ENCODE measurements around the gene CACNA1G.

CACNA1G gene

GRCh38 chr17:50560185-50560824, at the start of gene CACNA1G:
Gene CACNA1G (plus strand): TSS chr17:50560715. CDS start chr17:50561460, 745 bp downstream.
- peak; percentile 68 to 85 for DNase-seq (ENCODE audit: low read depth in 2 of 2)

- peak; percentile 31 to 36 for DNase-seq (ENCODE audit: low read depth in 2 of 2)
These were observed 49.5 kb upstream of the CACNA1G start for GRCh38 chr17:50511058-50511457.

GRCh38 chr17:50513495-50513894, 47.0 kb upstream of the CACNA1G start:
- DNase-seq (ENCODE audit: low read depth in 2 of 2), result no peak

GRCh38 chr17:50514388-50514787, 46.1 kb upstream of the CACNA1G start:
- DNase-seq (ENCODE audit: low read depth in 2 of 2), result no peak

- no peak for DNase-seq (ENCODE audit: low read depth in 2 of 2)
These were observed 45.4 kb upstream of the CACNA1G start for GRCh38 chr17:50514936-50515702.

GRCh38 chr17:50517011-50517410, 43.5 kb upstream of the CACNA1G start:
- no peak for DNase-seq (ENCODE audit: low read depth in 2 of 2)

GRCh38 chr17:50517504-50518383, 42.8 kb upstream of the CACNA1G start:
- DNase-seq (ENCODE audit: low read depth in 2 of 2), result no peak

- no peak for DNase-seq (ENCODE audit: low read depth in 2 of 2)
These were observed 42.0 kb upstream of the CACNA1G start for GRCh38 chr17:50518384-50519023.

- no peak for DNase-seq (ENCODE audit: low read depth in 2 of 2)
These were observed 41.2 kb upstream of the CACNA1G start for GRCh38 chr17:50519141-50519834.

- DNase-seq (ENCODE audit: low read depth in 2 of 2), result no peak
These were observed 40.0 kb upstream of the CACNA1G start for GRCh38 chr17:50520483-50520882.

GRCh38 chr17:50521514-50521913, 39.0 kb upstream of the CACNA1G start:
- no peak for DNase-seq (ENCODE audit: low read depth in 2 of 2)

- DNase-seq (ENCODE audit: low read depth in 2 of 2), result no peak
These were observed 37.7 kb upstream of the CACNA1G start for GRCh38 chr17:50522766-50523165.

GRCh38 chr17:50523208-50523607, 37.3 kb upstream of the CACNA1G start:
- DNase-seq (ENCODE audit: low read depth in 2 of 2), result no peak

GRCh38 chr17:50524838-50525237, 35.7 kb upstream of the CACNA1G start:
- DNase-seq (ENCODE audit: low read depth in 2 of 2), result no peak

GRCh38 chr17:50527155-50527762, 33.3 kb upstream of the CACNA1G start:
- no peak for DNase-seq (ENCODE audit: low read depth in 2 of 2)

GRCh38 chr17:50527949-50528474, 32.5 kb upstream of the CACNA1G start:
- DNase-seq (ENCODE audit: low read depth in 2 of 2), result no peak

- no peak for DNase-seq (ENCODE audit: low read depth in 2 of 2)
These were observed 30.7 kb upstream of the CACNA1G start for GRCh38 chr17:50529849-50530248.

- DNase-seq (ENCODE audit: low read depth in 2 of 2), result no peak
These were observed 29.0 kb upstream of the CACNA1G start for GRCh38 chr17:50531428-50532025.

GRCh38 chr17:50532452-50533024, 28.0 kb upstream of the CACNA1G start, which contains the start of gene EPN3:
Gene EPN3 (plus strand): TSS chr17:50532735. CDS start chr17:50536557, 3,822 bp downstream.
- DNase-seq (ENCODE audit: low read depth in 2 of 2), result no peak

GRCh38 chr17:50533185-50533584, 27.3 kb upstream of the CACNA1G start:
- DNase-seq (ENCODE audit: low read depth in 2 of 2), result no peak
